ENCODE data around the gene PRR5. TPM values are rescaled to one million over a fixed set of nuclear protein-coding genes. Genes with fewer than 3 reads are reported as not detected.
A peak's percentile ranks its signal among the peaks of the same experiment; 100 is the strongest.

Gene PRR5
- total RNA-seq, 1 experiment from 2014 or later = 11.8 TPM

GRCh38 chr22:44667276-44667675 is 34.7 kb upstream of the PRR5 start:
- peak overlapping the region; percentile 56 to 78 for H3K4me3 Mint-ChIP-seq
- H3K4me1 ChIP-seq (ENCODE audit: insufficient read depth, low read length) = no peaks in the 10 kb centered on the region
- no peak overlapping the region for H3K56ac ChIP-seq (ENCODE audit: insufficient read length, low read depth, low read length)
- no peak overlapping the region for H3K23ac ChIP-seq (ENCODE audit: insufficient read length, low read depth, low read length)
- H3K79me1 ChIP-seq (ENCODE audit: insufficient read depth, low read depth, low read length, poor library complexity, severe bottlenecking) = no peaks in the 10 kb centered on the region
- no peak for DNase-seq
- H3K4me2 ChIP-seq (ENCODE audit: insufficient read depth, insufficient read length, low read length) = no peak overlapping the region
- no peak overlapping the region for H3K14ac ChIP-seq (ENCODE audit: insufficient read depth, low read length)
- H4K8ac ChIP-seq (replicated peaks; ENCODE audit: insufficient read length, low read depth, low read length) = no peak overlapping the region
- no peak overlapping the region for H2BK20ac ChIP-seq (ENCODE audit: low read depth, low read length, poor library complexity, severe bottlenecking)
- peaks cover 0 to 6% of the 10 kb centered on the region in 2 experiments; a peak in 3 of 4 replicates for H3K4me1 Mint-ChIP-seq
- H3K27me3 ChIP-seq (ENCODE audit: insufficient read depth, low read length) = peaks cover 5% of the 10 kb centered on the region
- H2BK120ac ChIP-seq (ENCODE audit: low read depth, low read length, poor library complexity, severe bottlenecking) = no peak overlapping the region
- no peak overlapping the region for H2BK5ac ChIP-seq (ENCODE audit: insufficient read length, low read length)
- no CpG with 5 or more reads among the region's 5 CpGs for WGBS (ENCODE audit: extremely low coverage, insufficient read length, low lambda C conversion rate)
- H3K79me2 ChIP-seq (ENCODE audit: insufficient read depth, low read length) = no peaks in the 10 kb centered on the region
- no peaks in the 10 kb centered on the region for H3K36me3 Mint-ChIP-seq (ENCODE audit: insufficient read depth in 1 of 3, low read depth in 3 of 3)
- H2BK12ac ChIP-seq (ENCODE audit: insufficient read length, low read depth, low read length) = no peak overlapping the region
- H3K9me3 Mint-ChIP-seq = peaks cover 0 to 3% of the 10 kb centered on the region in 2 experiments; a peak in 2 of 5 replicates
- no peak overlapping the region for H2BK15ac ChIP-seq (ENCODE audit: low read depth, low read length)
- H3K4ac ChIP-seq (ENCODE audit: low read depth, low read length) = no peak overlapping the region
- no peak overlapping the region for H4K91ac ChIP-seq (ENCODE audit: insufficient read length, low read depth, low read length)
- H4K5ac ChIP-seq (ENCODE audit: insufficient read length, low read depth, low read length) = no peak overlapping the region
- no peak overlapping the region for H3K9ac ChIP-seq (ENCODE audit: extremely low read depth, insufficient read length, low read length)
- no peaks in the 10 kb centered on the region for H3K9me3 ChIP-seq (ENCODE audit: control insufficient read depth, low read depth, low read length)
- H2AK5ac ChIP-seq (ENCODE audit: insufficient read length, low read length) = no peak overlapping the region
- H3T11ph ChIP-seq (ENCODE audit: low read length) = no peak overlapping the region
- no peak for TF ChIP-seq CTCF (conservative IDR thresholded peaks at IDR 0.05)
- H2AFZ ChIP-seq (ENCODE audit: low read length) = no peak overlapping the region
- H4K20me1 ChIP-seq (ENCODE audit: control insufficient read depth, insufficient read depth, insufficient read length) = no peaks in the 10 kb centered on the region
- H3K27ac Mint-ChIP-seq = no peak overlapping the region
- no peak overlapping the region for H3K27ac ChIP-seq (ENCODE audit: insufficient read length, low read depth, low read length)
- peaks cover 69% of the 10 kb centered on the region for H3K27me3 Mint-ChIP-seq (ENCODE audit: low read depth)
- H3K18ac ChIP-seq (ENCODE audit: insufficient read length, low read depth, low read length) = no peak overlapping the region
- peaks cover 4% of the 10 kb centered on the region for H3K23me2 ChIP-seq (ENCODE audit: insufficient read length, low read depth, low read length, poor library complexity, severe bottlenecking)
